ENCODE measurements around the gene CLOCK.
A peak's percentile ranks its signal among the peaks of the same experiment; 100 is the strongest.
"Not testable (repeated sequence)": the region's sequence is repeated elsewhere in the genome, so short reads cannot be mapped to it uniquely, and the experiment has no call there.

The CLOCK gene

DNA sequence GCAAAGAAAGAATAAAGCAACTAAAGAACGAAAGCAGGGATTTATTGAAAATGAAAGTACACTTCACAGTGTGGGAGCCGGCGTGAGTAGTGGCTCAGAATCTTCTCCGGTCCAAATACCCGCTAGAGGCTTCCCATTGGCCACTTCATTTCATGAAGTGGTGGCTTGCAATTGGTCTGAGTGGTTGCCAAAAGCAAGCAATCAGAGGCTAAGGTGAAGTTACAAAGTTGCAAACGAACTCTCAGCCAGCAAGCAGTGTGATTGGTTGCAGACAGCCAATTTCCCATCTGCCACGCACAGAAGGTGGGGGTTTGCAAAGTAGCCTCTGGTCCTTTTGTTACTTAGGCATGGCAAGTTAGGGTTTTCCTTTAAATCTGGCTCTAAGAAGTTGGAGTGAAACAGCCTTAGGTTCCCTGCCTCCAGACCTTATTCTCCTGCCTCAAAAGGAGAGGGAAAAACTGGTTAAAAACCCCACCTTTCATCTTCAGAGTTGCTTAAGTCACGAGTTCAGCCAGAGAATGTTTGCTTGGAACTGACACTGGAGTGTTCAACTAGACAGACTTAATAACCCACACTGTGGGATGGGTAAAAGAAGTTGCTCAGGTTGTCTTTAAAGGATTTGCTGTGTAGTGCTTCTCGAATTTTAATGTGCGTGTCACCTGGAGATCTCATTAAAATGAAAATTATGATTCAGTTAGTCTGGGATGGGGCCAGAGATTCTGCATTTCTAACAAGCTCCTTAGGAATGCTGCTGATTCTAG, 6.9 kb upstream of the CLOCK start:
- no peak overlapping the region for H3K23ac ChIP-seq (ENCODE audit: low read length)
- H3K36me3 ChIP-seq (ENCODE audit: control insufficient read depth in 1 of 2, insufficient read depth in 2 of 2, low read length in 2 of 2): no peaks in the 10 kb centered on the region
- no peak overlapping the region for H3K27ac ChIP-seq (ENCODE audit: low read depth, low read length)
- H3K14ac ChIP-seq (ENCODE audit: low read length): no peak overlapping the region
- H3K9ac ChIP-seq (ENCODE audit: low read length): no peak overlapping the region
- H2AK5ac ChIP-seq (ENCODE audit: low read length): no peak overlapping the region
- H3K79me1 ChIP-seq (ENCODE audit: low read length): no peaks in the 10 kb centered on the region
- no peak overlapping the region for H2AFZ ChIP-seq (ENCODE audit: insufficient read depth, low read length, poor library complexity)
- no peak overlapping the region for H3K4me2 ChIP-seq (ENCODE audit: low read length)
- no peak overlapping the region for H4K8ac ChIP-seq (ENCODE audit: low read depth, low read length)
- H3K4me1 ChIP-seq (ENCODE audit: control insufficient read depth in 1 of 2, insufficient read depth in 2 of 2, low read length in 2 of 2): no peaks in the 10 kb centered on the region
- no peaks in the 10 kb centered on the region for H3K79me2 ChIP-seq (ENCODE audit: control insufficient read depth, insufficient read depth, low read length, poor library complexity)
- WGBS (ENCODE audit: extremely low coverage, insufficient coverage, insufficient read length): no CpG with 5 or more reads among the region's 10 CpGs
- no peak overlapping the region for H3K4ac ChIP-seq (ENCODE audit: low read depth, low read length)
- H4K12ac ChIP-seq (ENCODE audit: low read depth, low read length): no peak overlapping the region
- no peaks in the 10 kb centered on the region for H3K27me3 ChIP-seq (ENCODE audit: insufficient read depth, low read length)
- no peak overlapping the region for H2BK12ac ChIP-seq (ENCODE audit: low read length)
- no peak overlapping the region for H2BK120ac ChIP-seq (ENCODE audit: insufficient read depth, low read length, poor library complexity)
- H4K91ac ChIP-seq (ENCODE audit: low read depth, low read length): no peak overlapping the region
- DNase-seq: peak in 1 of 2 donors; percentile 15
- H3K9me3 ChIP-seq (ENCODE audit: insufficient read depth, low read depth, low read length): no peaks in the 10 kb centered on the region
- no peak overlapping the region for H3K18ac ChIP-seq (ENCODE audit: low read length)
- no peak overlapping the region for H2BK5ac ChIP-seq (ENCODE audit: low read depth, low read length, poor library complexity)
- no peak overlapping the region for H3K4me3 ChIP-seq (ENCODE audit: low read depth, low read length)

- H2BK12ac ChIP-seq (ENCODE audit: low read length); H2BK120ac ChIP-seq (ENCODE audit: insufficient read depth, low read length, poor library complexity); DNase-seq; H4K8ac ChIP-seq (ENCODE audit: low read depth, low read length); H3K9me3 ChIP-seq (ENCODE audit: insufficient read depth, low read depth, low read length); H3K4me1 ChIP-seq (ENCODE audit: control insufficient read depth in 1 of 2, insufficient read depth in 2 of 2, low read length in 2 of 2); H3K9ac ChIP-seq (ENCODE audit: low read length); H3K14ac ChIP-seq (ENCODE audit: low read length); H4K12ac ChIP-seq (ENCODE audit: low read depth, low read length); H3K79me1 ChIP-seq (ENCODE audit: low read length); H3K23ac ChIP-seq (ENCODE audit: low read length); H3K79me2 ChIP-seq (ENCODE audit: control insufficient read depth, insufficient read depth, low read length, poor library complexity); H3K18ac ChIP-seq (ENCODE audit: low read length); H3K27me3 ChIP-seq (ENCODE audit: insufficient read depth, low read length); H2BK5ac ChIP-seq (ENCODE audit: low read depth, low read length, poor library complexity); H2AK5ac ChIP-seq (ENCODE audit: low read length); H3K4me2 ChIP-seq (ENCODE audit: low read length); H3K4me3 ChIP-seq (ENCODE audit: low read depth, low read length); H4K91ac ChIP-seq (ENCODE audit: low read depth, low read length); H3K4ac ChIP-seq (ENCODE audit: low read depth, low read length); H2AFZ ChIP-seq (ENCODE audit: insufficient read depth, low read length, poor library complexity); H3K27ac ChIP-seq (ENCODE audit: low read depth, low read length); H3K36me3 ChIP-seq (ENCODE audit: control insufficient read depth in 1 of 2, insufficient read depth in 2 of 2, low read length in 2 of 2): not testable (repeated sequence)
- no CpG with 5 or more reads among the region's 6 CpGs for WGBS (ENCODE audit: extremely low coverage, insufficient coverage, insufficient read length)
Measured at GRCh38 chr4:55551964-55552363, 5.3 kb upstream of the CLOCK start.

DNA sequence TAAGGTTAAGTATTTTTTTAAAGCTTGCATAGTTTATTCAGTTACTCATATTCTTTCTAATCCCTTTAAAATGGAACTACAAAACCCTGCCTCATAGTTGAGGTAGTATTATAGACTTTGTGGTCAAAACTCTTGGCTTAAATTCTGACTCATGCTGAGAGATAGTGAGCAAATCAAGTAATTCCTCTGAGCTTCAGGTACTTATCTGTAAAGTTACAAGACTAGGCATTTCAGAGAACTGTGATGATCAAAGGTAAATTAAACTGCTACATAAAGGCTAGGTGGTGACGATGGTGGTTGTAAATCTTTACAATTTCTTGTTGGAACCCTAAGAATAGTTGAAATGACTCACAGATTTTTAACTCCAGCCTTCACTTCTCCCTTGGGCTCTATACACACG, 3.2 kb upstream of the CLOCK start:
- H3K23ac ChIP-seq (ENCODE audit: low read length): no peak overlapping the region
- no peak overlapping the region for H2BK5ac ChIP-seq (ENCODE audit: low read depth, low read length, poor library complexity)
- peaks cover 16% of the 10 kb centered on the region for H3K79me1 ChIP-seq (ENCODE audit: low read length)
- no peak for DNase-seq
- H3K9me3 ChIP-seq (ENCODE audit: insufficient read depth, low read depth, low read length): no peaks in the 10 kb centered on the region
- H2BK120ac ChIP-seq (ENCODE audit: insufficient read depth, low read length, poor library complexity): no peak overlapping the region
- no peak overlapping the region for H2AK5ac ChIP-seq (ENCODE audit: low read length)
- H4K91ac ChIP-seq (ENCODE audit: low read depth, low read length): no peak overlapping the region
- no CpG with 5 or more reads among the region's 2 CpGs for WGBS (ENCODE audit: extremely low coverage, insufficient coverage, insufficient read length)
- H3K4me1 ChIP-seq (ENCODE audit: control insufficient read depth in 1 of 2, insufficient read depth in 2 of 2, low read length in 2 of 2): no peaks in the 10 kb centered on the region
- H4K12ac ChIP-seq (ENCODE audit: low read depth, low read length): no peak overlapping the region
- H2BK12ac ChIP-seq (ENCODE audit: low read length): no peak overlapping the region
- H3K27ac ChIP-seq (ENCODE audit: low read depth, low read length): no peak overlapping the region
- no peak overlapping the region for H3K4me2 ChIP-seq (ENCODE audit: low read length)
- no peak overlapping the region for H3K4ac ChIP-seq (ENCODE audit: low read depth, low read length)
- H3K79me2 ChIP-seq (ENCODE audit: control insufficient read depth, insufficient read depth, low read length, poor library complexity): peaks cover 9% of the 10 kb centered on the region
- no peak overlapping the region for H4K8ac ChIP-seq (ENCODE audit: low read depth, low read length)
- H3K27me3 ChIP-seq (ENCODE audit: insufficient read depth, low read length): no peaks in the 10 kb centered on the region
- H3K18ac ChIP-seq (ENCODE audit: low read length): no peak overlapping the region
- H2AFZ ChIP-seq (ENCODE audit: insufficient read depth, low read length, poor library complexity): no peak overlapping the region
- no peak overlapping the region for H3K4me3 ChIP-seq (ENCODE audit: low read depth, low read length)
- H3K9ac ChIP-seq (ENCODE audit: low read length): no peak overlapping the region
- no peaks in the 10 kb centered on the region for H3K36me3 ChIP-seq (ENCODE audit: control insufficient read depth in 1 of 2, insufficient read depth in 2 of 2, low read length in 2 of 2)
- no peak overlapping the region for H3K14ac ChIP-seq (ENCODE audit: low read length)

GRCh38 chr4:55547918-55548317, 1.2 kb upstream of the CLOCK start:
- WGBS (ENCODE audit: extremely low coverage, insufficient coverage, insufficient read length): no CpG with 5 or more reads among the region's 4 CpGs

More at GRCh38 chr4:55547918-55548317, 1.2 kb upstream of the CLOCK start:
- Histone ChIP-seq H3K4ac (ENCODE audit: low read depth, low read length) (no peak overlapping the region), H3K79me1 (ENCODE audit: low read length) (peaks cover 16% of the 10 kb centered on the region), H3K14ac (ENCODE audit: low read length) (no peak overlapping the region), H3K36me3 (ENCODE audit: control insufficient read depth in 1 of 2, insufficient read depth in 2 of 2, low read length in 2 of 2) (no peaks in the 10 kb centered on the region), H3K9ac (ENCODE audit: low read length) (no peak overlapping the region), H3K79me2 (ENCODE audit: control insufficient read depth, insufficient read depth, low read length, poor library complexity) (peaks cover 9% of the 10 kb centered on the region), H2AFZ (ENCODE audit: insufficient read depth, low read length, poor library complexity) (no peak overlapping the region), H2BK12ac (ENCODE audit: low read length) (no peak overlapping the region), H3K4me2 (ENCODE audit: low read length) (no peak overlapping the region), H4K12ac (ENCODE audit: low read depth, low read length) (no peak overlapping the region), H2BK120ac (ENCODE audit: insufficient read depth, low read length, poor library complexity) (no peak overlapping the region), H3K4me1 (ENCODE audit: control insufficient read depth in 1 of 2, insufficient read depth in 2 of 2, low read length in 2 of 2) (no peaks in the 10 kb centered on the region), H3K27me3 (ENCODE audit: insufficient read depth, low read length) (no peaks in the 10 kb centered on the region), H2BK5ac (ENCODE audit: low read depth, low read length, poor library complexity) (no peak overlapping the region), H3K27ac (ENCODE audit: low read depth, low read length) (no peak overlapping the region), H4K8ac (ENCODE audit: low read depth, low read length) (no peak overlapping the region), H3K9me3 (ENCODE audit: insufficient read depth, low read depth, low read length) (no peaks in the 10 kb centered on the region), H2AK5ac (ENCODE audit: low read length) (no peak overlapping the region), H3K18ac (ENCODE audit: low read length) (no peak overlapping the region), H3K23ac (ENCODE audit: low read length) (no peak overlapping the region), H3K4me3 (ENCODE audit: low read depth, low read length) (no peak overlapping the region), H4K91ac (ENCODE audit: low read depth, low read length) (no peak overlapping the region)
- no peak for DNase-seq

Data from trophoblast cell (in vitro differentiated cells and primary cell).